ENCODE results near the gene TMEM253.

Gene TMEM253

DNA sequence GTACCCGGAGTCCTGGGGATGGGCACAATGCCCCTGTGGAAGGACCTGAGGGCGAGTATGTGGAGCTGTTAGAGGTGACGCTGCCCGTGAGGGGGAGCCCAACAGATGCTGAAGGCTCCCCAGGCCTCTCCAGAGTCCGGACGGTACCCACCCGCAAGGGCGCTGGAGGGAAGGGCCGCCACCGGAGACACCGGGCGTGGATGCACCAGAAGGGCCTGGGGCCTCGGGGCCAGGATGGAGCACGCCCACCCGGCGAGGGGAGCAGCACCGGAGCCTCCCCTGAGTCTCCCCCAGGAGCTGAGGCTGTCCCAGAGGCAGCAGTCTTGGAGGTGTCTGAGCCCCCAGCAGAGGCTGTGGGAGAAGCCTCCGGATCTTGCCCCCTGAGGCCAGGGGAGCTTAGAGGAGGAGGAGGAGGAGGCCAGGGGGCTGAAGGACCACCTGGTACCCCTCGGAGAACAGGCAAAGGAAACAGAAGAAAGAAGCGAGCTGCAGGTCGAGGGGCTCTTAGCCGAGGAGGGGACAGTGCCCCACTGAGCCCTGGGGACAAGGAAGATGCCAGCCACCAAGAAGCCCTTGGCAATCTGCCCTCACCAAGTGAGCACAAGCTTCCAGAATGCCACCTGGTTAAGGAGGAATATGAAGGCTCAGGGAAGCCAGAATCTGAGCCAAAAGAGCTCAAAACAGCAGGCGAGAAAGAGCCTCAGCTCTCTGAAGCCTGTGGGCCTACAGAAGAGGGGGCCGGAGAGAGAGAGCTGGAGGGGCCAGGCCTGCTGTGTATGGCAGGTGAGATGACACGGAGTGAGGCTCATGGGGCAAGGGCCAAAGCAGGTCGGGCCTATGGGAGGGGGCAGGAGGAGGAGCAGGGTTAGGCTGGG, 26.2 kb upstream of the TMEM253 start:
- H3K9me3 ChIP-seq (ENCODE audit: insufficient read depth, low read length), result no peaks in the 10 kb centered on the region
- no peaks in the 10 kb centered on the region for H3K36me3 ChIP-seq (ENCODE audit: low read length)
- no peak overlapping the region for H3K27ac ChIP-seq (ENCODE audit: low read depth, low read length)
- H3F3A ChIP-seq (ENCODE audit: insufficient read depth), result no peaks in the 10 kb centered on the region
- H2AFZ ChIP-seq (ENCODE audit: low read depth, low read length, severe bottlenecking), result no peak overlapping the region
- no peak for TF ChIP-seq EZH2phosphoT487 (conservative IDR thresholded peaks at IDR 0.05; ENCODE audit: low read length)
- TF ChIP-seq, protein P1, sequence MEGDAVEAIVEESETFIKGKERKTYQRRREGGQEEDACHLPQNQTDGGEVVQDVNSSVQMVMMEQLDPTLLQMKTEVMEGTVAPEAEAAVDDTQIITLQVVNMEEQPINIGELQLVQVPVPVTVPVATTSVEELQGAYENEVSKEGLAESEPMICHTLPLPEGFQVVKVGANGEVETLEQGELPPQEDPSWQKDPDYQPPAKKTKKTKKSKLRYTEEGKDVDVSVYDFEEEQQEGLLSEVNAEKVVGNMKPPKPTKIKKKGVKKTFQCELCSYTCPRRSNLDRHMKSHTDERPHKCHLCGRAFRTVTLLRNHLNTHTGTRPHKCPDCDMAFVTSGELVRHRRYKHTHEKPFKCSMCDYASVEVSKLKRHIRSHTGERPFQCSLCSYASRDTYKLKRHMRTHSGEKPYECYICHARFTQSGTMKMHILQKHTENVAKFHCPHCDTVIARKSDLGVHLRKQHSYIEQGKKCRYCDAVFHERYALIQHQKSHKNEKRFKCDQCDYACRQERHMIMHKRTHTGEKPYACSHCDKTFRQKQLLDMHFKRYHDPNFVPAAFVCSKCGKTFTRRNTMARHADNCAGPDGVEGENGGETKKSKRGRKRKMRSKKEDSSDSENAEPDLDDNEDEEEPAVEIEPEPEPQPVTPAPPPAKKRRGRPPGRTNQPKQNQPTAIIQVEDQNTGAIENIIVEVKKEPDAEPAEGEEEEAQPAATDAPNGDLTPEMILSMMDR (IDR thresholded peaks at IDR 0.05; ENCODE audit: insufficient read depth, low read length, poor library complexity, severe bottlenecking), result no peak
- no peaks in the 10 kb centered on the region for H3K27me3 ChIP-seq (ENCODE audit: low read length)
- H4K20me1 ChIP-seq (ENCODE audit: low read depth, low read length), result no peaks in the 10 kb centered on the region
- no peak overlapping the region for H3K9ac ChIP-seq (ENCODE audit: low read length)
- no peak overlapping the region for H3K4me3 ChIP-seq (ENCODE audit: insufficient read depth, low read length, poor library complexity, severe bottlenecking)
- H3K4me2 ChIP-seq (ENCODE audit: low read depth, low read length, poor library complexity, severe bottlenecking), result no peak overlapping the region
- H3K79me2 ChIP-seq (ENCODE audit: insufficient read depth, low read length), result no peaks in the 10 kb centered on the region
- H3K9me2 ChIP-seq (replicated peaks; ENCODE audit: insufficient read depth, low read length), result no peaks in the 10 kb centered on the region

DNA sequence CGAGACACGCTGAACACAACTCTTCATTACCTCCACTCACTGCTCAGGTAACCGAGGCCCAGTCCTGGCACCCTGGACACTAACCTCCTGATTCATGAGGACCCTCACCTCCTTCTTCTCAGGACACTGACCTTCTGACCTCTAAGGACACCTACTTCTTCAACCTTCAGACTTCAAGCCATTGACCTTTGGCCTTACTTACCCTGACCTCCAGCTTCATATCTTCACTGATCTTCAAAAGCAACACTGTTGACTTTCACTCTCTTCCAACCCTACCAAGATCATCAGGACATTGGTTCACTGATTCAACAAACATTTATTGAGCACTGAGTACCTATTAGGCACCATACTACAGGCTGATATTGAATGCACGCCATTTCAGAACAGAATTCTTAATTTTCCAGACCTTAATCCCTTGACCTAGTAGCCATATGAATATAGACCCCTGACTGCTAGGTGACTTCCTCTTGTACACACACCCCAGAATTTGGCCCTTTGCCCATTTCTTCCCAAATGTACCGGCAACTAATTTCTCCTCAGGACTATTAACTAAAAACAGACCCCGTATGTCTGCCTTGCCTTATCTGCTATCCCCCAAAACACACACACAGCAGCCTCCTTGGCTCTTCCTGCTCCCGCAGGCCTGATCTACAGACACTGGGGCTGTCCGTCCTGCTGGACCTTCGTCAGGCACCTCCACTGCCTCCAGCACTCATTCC, 25.0 kb upstream of the TMEM253 start:
- Histone ChIP-seq H3K9me2 (replicated peaks; ENCODE audit: insufficient read depth, low read length) (no peaks in the 10 kb centered on the region), H3K27me3 (ENCODE audit: low read length) (no peaks in the 10 kb centered on the region), H3K4me2 (ENCODE audit: low read depth, low read length, poor library complexity, severe bottlenecking) (no peak overlapping the region), H3K4me3 (ENCODE audit: insufficient read depth, low read length, poor library complexity, severe bottlenecking) (no peak overlapping the region), H3K9ac (ENCODE audit: low read length) (no peak overlapping the region), H4K20me1 (ENCODE audit: low read depth, low read length) (no peaks in the 10 kb centered on the region), H3K36me3 (ENCODE audit: low read length) (no peaks in the 10 kb centered on the region), H3K9me3 (ENCODE audit: insufficient read depth, low read length) (no peaks in the 10 kb centered on the region), H3K79me2 (ENCODE audit: insufficient read depth, low read length) (no peaks in the 10 kb centered on the region), H3K27ac (ENCODE audit: low read depth, low read length) (no peak overlapping the region), H3F3A (ENCODE audit: insufficient read depth) (no peaks in the 10 kb centered on the region), H2AFZ (ENCODE audit: low read depth, low read length, severe bottlenecking) (no peak overlapping the region)
- no peak for TF ChIP-seq EZH2phosphoT487 (conservative IDR thresholded peaks at IDR 0.05; ENCODE audit: low read length)

DNA sequence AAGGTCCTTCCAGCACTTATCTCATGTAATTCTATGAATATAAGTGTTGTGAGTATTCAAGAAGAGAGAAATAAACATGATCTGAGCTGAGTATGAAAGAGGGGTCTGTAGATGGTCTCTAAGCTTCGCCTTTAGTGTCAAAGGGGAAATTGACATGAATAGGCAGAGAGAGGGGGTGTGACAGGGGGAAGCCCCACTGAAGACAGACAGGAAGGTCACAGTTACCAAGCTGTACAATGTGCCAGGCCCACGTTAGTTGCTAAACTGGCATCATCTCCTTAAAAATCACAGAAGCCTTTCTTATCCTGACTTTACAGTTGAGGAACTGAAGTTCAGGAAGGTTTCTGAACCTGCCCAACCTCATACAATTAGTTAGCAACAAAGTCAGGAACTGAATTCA, 23.2 kb upstream of the TMEM253 start:
- H3K9me3 ChIP-seq (ENCODE audit: insufficient read depth, low read length), result no peaks in the 10 kb centered on the region
- H4K20me1 ChIP-seq (ENCODE audit: low read depth, low read length), result no peaks in the 10 kb centered on the region
- no peak overlapping the region for H3K4me2 ChIP-seq (ENCODE audit: low read depth, low read length, poor library complexity, severe bottlenecking)
- H3K4me3 ChIP-seq (ENCODE audit: insufficient read depth, low read length, poor library complexity, severe bottlenecking), result no peak overlapping the region
- no peaks in the 10 kb centered on the region for H3F3A ChIP-seq (ENCODE audit: insufficient read depth)
- H3K27ac ChIP-seq (ENCODE audit: low read depth, low read length), result no peak overlapping the region
- TF ChIP-seq EZH2phosphoT487 (conservative IDR thresholded peaks at IDR 0.05; ENCODE audit: low read length), result no peak
- TF ChIP-seq, protein P1 (IDR thresholded peaks at IDR 0.05; ENCODE audit: insufficient read depth, low read length, poor library complexity, severe bottlenecking), result no peak
- no peaks in the 10 kb centered on the region for H3K79me2 ChIP-seq (ENCODE audit: insufficient read depth, low read length)
- H2AFZ ChIP-seq (ENCODE audit: low read depth, low read length, severe bottlenecking), result no peak overlapping the region
- no peaks in the 10 kb centered on the region for H3K27me3 ChIP-seq (ENCODE audit: low read length)
- no peaks in the 10 kb centered on the region for H3K9me2 ChIP-seq (replicated peaks; ENCODE audit: insufficient read depth, low read length)
- no peak overlapping the region for H3K9ac ChIP-seq (ENCODE audit: low read length)
- H3K36me3 ChIP-seq (ENCODE audit: low read length), result no peaks in the 10 kb centered on the region

DNA sequence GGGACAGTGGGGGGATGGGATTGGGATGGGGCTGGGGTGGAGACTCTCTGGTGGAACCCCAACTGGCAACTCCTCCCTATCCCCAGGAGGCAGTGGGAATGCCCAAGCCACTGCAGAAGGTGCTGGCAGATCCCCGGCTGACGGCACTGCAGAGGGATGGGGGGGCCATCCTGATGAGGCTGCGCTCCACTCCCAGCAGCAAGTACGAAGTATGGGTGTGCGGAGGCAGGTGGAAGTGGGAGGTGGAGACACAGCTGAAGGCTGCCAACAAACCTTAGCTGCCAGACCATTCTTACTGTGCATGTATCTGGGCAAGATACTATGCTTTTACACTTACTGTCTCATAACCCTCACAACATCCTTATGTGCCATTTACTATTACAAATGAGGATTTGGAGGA, 22.6 kb upstream of the TMEM253 start:
- H3K9me2 ChIP-seq (replicated peaks; ENCODE audit: insufficient read depth, low read length), result no peaks in the 10 kb centered on the region
- no peak for TF ChIP-seq EZH2phosphoT487 (conservative IDR thresholded peaks at IDR 0.05; ENCODE audit: low read length)
- TF ChIP-seq, protein P1 (IDR thresholded peaks at IDR 0.05; ENCODE audit: insufficient read depth, low read length, poor library complexity, severe bottlenecking), result no peak
- no peaks in the 10 kb centered on the region for H3F3A ChIP-seq (ENCODE audit: insufficient read depth)
- no peak overlapping the region for H3K9ac ChIP-seq (ENCODE audit: low read length)
- no peak overlapping the region for H3K4me2 ChIP-seq (ENCODE audit: low read depth, low read length, poor library complexity, severe bottlenecking)
- H3K27me3 ChIP-seq (ENCODE audit: low read length), result no peaks in the 10 kb centered on the region
- H3K9me3 ChIP-seq (ENCODE audit: insufficient read depth, low read length), result no peaks in the 10 kb centered on the region
- no peak overlapping the region for H3K27ac ChIP-seq (ENCODE audit: low read depth, low read length)
- no peaks in the 10 kb centered on the region for H3K36me3 ChIP-seq (ENCODE audit: low read length)
- H2AFZ ChIP-seq (ENCODE audit: low read depth, low read length, severe bottlenecking), result no peak overlapping the region
- H4K20me1 ChIP-seq (ENCODE audit: low read depth, low read length), result no peaks in the 10 kb centered on the region
- H3K79me2 ChIP-seq (ENCODE audit: insufficient read depth, low read length), result no peaks in the 10 kb centered on the region
- no peak overlapping the region for H3K4me3 ChIP-seq (ENCODE audit: insufficient read depth, low read length, poor library complexity, severe bottlenecking)

All from SU-DHL-6 (cell line).